SH-SY5Y (cell line): ENCODE measurements around the gene RSKR.

ENCODE experiments used
- GATA2 ChIP-seq: IDR thresholded peaks from 2 replicates; pipeline ENCODE4 v1.6.1; 2011; ENCODE audit warnings: mild to moderate bottlenecking, low read depth, low read length
- GATA3 ChIP-seq: IDR thresholded peaks from 2 replicates; pipeline ENCODE4 v1.6.1; 2011; ENCODE audit warnings: low read depth, mild to moderate bottlenecking, low read length, moderate library complexity

- TF ChIP-seq GATA2: no peak
- no peak for TF ChIP-seq GATA3
Observed at GRCh38 chr17:28616281-28616680, 2.3 kb upstream of the RSKR start.
